HG03565 (cell line): ENCODE results near the gene CTSO.
A peak's percentile ranks its signal among the peaks of the same experiment; 100 is the strongest.

Source experiments
- ATAC-seq: cut with Tn5 transposase; IDR thresholded peaks from one replicate; pipeline ENCODE4 v1.9.1; 2021; ENCODE audit warnings: mild to moderate bottlenecking, moderate library complexity; ENCODE audit not compliant: unreplicated experiment

The CTSO gene, protein sequence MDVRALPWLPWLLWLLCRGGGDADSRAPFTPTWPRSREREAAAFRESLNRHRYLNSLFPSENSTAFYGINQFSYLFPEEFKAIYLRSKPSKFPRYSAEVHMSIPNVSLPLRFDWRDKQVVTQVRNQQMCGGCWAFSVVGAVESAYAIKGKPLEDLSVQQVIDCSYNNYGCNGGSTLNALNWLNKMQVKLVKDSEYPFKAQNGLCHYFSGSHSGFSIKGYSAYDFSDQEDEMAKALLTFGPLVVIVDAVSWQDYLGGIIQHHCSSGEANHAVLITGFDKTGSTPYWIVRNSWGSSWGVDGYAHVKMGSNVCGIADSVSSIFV

GRCh38 chr4:155953151-155954117 is at the start of gene CTSO:
Gene CTSO (minus strand): TSS chr4:155953866. CDS start chr4:155953847, 19 bp downstream.
- peak; percentile 91 for ATAC-seq

DNA sequence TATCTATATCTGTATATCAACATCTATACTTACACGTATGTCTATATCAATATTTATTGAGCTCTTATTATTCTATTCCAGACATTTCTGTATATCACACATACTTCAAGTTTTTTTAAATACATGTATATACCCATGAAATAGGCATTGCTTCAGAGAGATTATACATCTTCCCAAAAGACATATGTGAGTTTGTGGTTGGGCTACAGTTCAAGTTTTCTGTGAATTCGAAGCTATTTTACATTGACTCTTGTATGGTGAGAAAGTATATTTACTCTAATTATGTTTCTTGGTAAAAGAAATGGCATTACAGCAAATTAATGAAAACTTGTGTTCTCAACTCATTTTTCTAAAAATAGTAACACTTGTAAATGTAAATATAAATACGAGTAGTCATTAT is 46.8 kb upstream of the CTSO start:
- ATAC-seq = no peak

DNA sequence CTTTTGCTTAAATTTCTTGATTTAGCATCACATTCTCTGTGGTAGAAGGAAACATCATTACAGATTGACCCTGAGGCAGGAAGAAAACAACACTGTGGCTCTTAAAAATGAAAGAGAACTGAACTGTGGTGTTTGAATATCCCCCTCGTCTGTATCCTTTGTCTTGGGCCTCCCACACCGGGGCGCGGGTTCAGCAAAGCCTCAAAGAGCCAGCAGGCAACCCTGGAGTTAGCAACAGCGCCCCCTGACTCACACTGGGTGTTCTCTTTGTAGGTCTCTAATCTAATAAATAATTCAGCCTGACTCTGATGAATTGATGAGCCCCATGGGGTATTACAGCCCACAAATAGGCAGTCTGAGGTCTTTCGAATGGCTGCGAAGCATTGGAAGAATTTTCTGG is 46.1 kb upstream of the CTSO start:
- ATAC-seq = no peak

DNA sequence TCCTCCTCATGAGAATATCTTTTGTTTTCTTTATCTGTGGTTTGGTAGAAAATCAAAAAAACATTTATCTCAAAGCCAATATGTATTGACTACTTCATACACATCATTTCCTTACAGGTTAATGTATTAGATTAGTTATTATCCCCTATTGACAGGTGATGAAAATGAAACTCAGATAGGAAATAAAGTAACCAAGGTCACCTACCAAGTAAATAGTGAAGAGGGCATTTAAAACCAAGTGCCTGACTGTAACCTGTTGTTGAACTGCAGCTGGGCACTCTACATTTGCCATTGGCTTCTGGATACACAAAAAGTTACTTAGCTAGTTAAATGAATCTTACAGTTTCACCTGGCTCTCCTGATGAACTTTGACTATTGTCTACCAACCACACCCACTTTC is 41.4 kb upstream of the CTSO start:
- ATAC-seq = no peak

DNA sequence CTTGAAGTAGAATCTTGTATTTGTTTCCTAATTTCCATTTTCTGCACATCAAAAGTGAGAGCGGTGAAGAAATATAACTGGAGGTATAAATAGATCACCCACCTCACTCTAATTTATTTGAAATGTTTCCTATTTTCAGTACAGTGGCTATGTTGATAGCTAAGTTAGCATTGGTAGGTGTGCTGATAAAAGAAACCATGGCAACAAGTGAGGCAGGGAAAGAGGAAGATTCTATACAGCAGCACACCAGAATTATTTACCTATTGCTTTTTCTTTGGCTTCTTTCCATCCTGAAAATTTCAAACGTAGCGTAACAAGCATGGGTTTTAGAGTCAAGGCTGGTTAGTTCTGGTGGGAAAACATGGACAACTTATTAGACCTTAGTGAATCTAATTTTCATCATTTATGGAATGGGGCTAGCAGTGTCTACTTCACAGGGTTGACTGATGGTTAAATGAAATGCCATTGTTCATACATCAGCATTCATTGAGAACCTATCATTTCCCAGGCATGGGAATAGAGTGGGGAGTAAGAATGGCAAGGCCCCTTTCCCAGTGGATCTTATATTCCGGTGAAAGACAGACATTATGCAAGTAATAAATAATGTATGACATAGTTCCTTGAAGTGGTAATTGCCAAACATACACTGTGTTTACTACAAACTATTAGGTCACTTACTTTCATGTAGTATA is 30.6 kb upstream of the CTSO start:
- ATAC-seq = no peak

DNA sequence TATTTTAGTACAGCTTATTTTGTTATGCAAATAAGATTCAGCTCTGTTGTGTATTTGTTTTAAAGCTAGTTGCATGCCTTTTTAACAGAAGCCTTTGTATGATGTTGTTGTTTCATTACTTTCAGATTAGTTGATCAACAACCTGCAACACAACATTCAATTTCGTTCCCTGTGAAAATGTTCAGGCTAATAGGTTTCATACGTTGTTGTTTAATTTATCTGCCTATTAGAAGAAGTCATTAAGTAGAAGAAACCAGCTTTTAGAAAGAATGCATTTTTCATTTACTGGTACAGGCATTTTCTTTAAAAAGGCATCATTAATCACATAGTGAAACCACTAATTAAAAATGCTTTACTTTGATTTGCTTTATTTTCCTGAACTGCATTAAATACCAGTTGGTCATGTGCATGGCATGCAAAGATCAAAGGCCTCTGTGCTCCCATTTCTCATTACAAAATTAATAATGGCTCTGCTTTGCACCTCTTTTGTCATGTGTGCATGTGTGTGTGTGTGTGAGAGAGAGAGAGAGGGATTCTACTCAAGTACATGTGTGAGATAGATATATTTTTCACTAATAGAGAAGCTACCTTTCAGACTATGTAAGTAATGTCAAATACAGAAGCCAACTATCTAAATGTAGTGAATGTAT is 29.2 kb upstream of the CTSO start:
- no peak for ATAC-seq

DNA sequence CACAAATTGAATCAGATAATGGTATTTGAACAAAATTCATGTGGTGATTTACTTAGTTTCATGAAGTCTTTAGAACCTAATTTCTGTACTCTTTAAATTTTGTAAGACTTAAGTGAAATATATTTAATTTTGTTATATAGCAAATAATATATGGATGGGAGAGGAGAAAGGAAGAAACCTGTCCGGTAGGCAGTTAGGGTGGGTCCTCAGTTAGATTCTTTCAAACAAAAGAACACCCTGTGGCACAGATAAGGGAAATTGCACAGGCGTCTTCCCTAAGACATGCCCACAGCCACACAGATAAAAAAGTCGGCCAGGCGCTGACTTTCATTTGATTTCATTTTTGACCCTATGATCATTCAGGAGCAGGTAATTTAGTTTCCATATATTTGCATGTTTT is 25.1 kb upstream of the CTSO start:
- ATAC-seq = no peak

GRCh38 chr4:155975511-155975910 is 21.8 kb upstream of the CTSO start:
- no peak for ATAC-seq

DNA sequence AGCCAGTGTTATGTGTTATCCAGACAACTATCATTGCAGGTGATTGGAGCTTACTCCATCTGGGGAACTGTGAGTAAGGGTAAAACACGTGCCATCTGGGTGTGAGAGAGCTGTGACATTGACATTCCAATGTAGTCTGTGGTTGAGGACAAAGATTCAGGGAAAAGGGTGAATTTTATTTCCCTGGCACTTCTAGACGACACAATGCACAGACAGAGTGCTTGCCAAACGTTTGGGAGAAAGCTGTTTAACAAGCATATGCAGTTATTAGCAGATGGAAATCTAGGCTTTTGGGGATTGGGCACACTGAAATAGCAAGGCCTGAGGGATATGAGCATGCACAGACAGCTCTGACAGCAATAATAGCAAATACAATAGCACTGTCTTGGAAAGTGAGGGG is 21.3 kb upstream of the CTSO start:
- no peak for ATAC-seq

GRCh38 chr4:155974476-155974749 is 20.7 kb upstream of the CTSO start:
- ATAC-seq = peak; percentile 95

GRCh38 chr4:155973639-155974475 is 20.2 kb upstream of the CTSO start:
- peak; percentile 18 for ATAC-seq

DNA sequence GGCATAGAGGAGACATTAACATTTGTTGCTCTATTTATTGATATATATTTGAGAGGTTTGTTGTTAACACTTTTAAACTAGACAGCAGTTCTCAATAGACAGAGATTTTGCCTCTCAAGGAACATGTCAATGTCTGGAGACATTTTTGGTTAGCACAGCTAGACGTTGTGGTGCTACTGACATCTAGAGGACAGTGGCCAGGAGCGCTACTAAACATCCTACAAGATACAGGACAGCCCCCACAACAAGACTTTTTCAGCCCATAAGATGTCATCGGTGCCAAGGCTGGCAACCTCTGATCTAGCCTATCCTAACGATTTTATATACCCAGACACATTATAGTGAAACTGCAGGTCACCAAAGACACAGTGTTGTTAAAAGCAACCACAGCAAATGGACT is 18.4 kb upstream of the CTSO start:
- peak; percentile 37 for ATAC-seq

DNA sequence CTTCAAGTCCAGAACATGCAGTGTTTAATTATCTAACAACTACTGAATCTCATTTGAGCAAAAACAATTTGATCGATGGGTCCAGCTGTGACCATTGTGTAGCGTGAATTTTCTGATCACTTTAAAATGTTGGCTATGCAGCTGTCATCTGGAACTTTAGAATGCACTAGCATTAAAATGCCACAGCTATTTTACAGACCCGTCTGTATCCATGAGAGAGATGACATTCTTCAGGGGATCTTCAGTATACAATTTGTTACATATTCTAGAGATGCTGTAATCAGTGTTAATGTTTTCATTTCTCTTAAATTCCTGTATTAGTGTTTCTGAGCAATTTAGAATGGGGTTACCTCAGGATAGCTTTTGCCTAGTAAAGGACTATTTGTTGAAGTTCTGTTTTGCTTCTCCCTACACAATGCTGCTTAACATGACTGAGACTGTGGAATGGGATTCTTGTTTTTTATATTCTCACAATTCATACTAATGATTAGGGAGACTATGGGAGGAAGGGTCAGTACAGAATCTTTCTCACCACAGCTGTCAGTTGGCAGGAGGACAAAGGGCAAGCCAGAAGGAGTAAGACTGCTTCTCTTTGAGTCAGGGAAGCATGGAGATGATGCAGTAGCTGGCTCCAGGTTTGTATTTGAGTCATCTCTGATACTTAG is 13.2 kb upstream of the CTSO start:
- ATAC-seq = no peak

GRCh38 chr4:155966171-155966570 is 12.5 kb upstream of the CTSO start:
- no peak for ATAC-seq

GRCh38 chr4:155964016-155964891 is 10.6 kb upstream of the CTSO start:
- ATAC-seq = no peak

- no peak for ATAC-seq
Observed at GRCh38 chr4:155962767-155963166, 9.1 kb upstream of the CTSO start.

DNA sequence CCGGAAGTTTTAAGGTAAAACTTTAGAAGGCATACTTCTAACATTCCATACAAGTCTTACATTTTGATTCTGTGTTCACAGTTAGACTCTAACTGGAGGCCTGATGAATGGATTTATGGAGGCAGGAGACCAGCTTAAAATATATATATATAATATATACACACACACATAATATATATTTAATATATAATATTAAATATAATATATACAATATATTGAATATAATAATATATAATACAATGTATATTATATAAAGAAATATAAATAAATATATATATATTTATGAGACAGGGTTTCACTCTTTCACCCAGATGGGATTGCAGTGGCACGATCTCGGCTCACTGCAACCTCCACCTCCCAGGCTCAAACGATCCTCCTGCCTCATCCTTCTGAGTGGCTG is 7.9 kb upstream of the CTSO start:
- ATAC-seq = no peak

DNA sequence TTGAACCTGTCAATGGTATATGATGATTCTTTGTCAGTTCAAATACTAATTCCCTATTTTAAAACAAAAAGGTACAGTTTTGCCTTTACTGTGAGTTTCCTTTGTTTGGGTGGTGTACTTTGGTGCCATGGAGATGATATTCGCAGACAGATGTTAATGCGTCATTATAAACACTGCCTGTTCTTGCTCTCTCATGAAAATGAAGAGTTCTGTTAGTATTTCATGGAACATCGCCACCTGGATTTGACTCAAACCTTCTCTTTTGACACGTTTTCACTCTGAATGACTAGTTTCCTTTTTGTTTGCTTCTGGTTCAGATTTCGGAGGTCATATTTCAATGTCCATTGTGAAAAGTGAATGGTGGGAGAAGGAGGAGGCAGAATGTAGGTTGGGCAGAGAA is 6.9 kb upstream of the CTSO start:
- no peak for ATAC-seq

GRCh38 chr4:155959417-155959816 is 5.8 kb upstream of the CTSO start:
- no peak for ATAC-seq
